Osteoblast (primary cell): Measurements from ENCODE around the gene MMP24OS. TPM values are rescaled to one million over a fixed set of nuclear protein-coding genes. Genes with fewer than 3 reads are reported as not detected.

ENCODE experiments used
- DNase-seq: peaks from one replicate; pipeline ENCODE4 v3.0.0; 2011; ENCODE audit warnings: low spot score, mixed read lengths; ENCODE audit not compliant: insufficient read length; ENCODE audit errors: missing footprints
- H2AFZ ChIP-seq: 2 replicates; pipeline ENCODE4 v1.6.0; 2011; ENCODE audit warnings: mild to moderate bottlenecking, low read length
- H3K27ac ChIP-seq: 2 replicates; pipeline ENCODE4 v1.5.1; 2011; ENCODE audit warnings: mild to moderate bottlenecking, low read depth, low read length, moderate library complexity
- H3K27me3 ChIP-seq: 2 replicates; pipeline ENCODE4 v1.6.0; 2012; ENCODE audit warnings: mild to moderate bottlenecking, control low read depth, inconsistent platforms, low read length, moderate library complexity; ENCODE audit not compliant: insufficient read depth
- H3K36me3 ChIP-seq: 2 replicates; pipeline ENCODE4 v1.5.1; 2011; ENCODE audit warnings: mild to moderate bottlenecking, low read length, control low read depth, moderate library complexity; ENCODE audit not compliant: insufficient read depth
- H3K4me1 ChIP-seq: 2 replicates; pipeline ENCODE4 v1.5.1; 2011; ENCODE audit warnings: mild to moderate bottlenecking, low read length, control low read depth, moderate library complexity; ENCODE audit not compliant: insufficient read depth
- H3K4me2 ChIP-seq: 2 replicates; pipeline ENCODE4 v1.6.0; 2011; ENCODE audit warnings: mild to moderate bottlenecking, low read length; ENCODE audit not compliant: insufficient read depth
- H3K4me3 ChIP-seq: fragments of 200-600 bp; sonication (generic); 3 replicates; pipeline ENCODE4 v1.5.1; 2012; ENCODE audit warnings: mild to moderate bottlenecking, low read length, inconsistent platforms; ENCODE audit not compliant: insufficient read depth
- H3K79me2 ChIP-seq: 2 replicates; pipeline ENCODE4 v1.6.0; 2012; ENCODE audit warnings: mild to moderate bottlenecking, low read length, control low read depth, inconsistent platforms; ENCODE audit not compliant: insufficient read depth
- H3K9me3 ChIP-seq: 2 replicates; pipeline ENCODE4 v1.5.1; 2011; ENCODE audit warnings: low read depth, low read length, control low read depth
- H4K20me1 ChIP-seq: 2 replicates; pipeline ENCODE4 v1.6.0; 2012; ENCODE audit warnings: mild to moderate bottlenecking, low read length, control low read depth; ENCODE audit not compliant: insufficient read depth
- total RNA-seq: library from RNA; depleted of rRNA; stranded (reverse); fragments of >200 nt; gene quantifications from 2 replicates; pipeline ENCODE4 v1.2.3, GENCODE V29; 2012
- TF ChIP-seq, protein P1 (sequence below): IDR thresholded peaks from 2 replicates; pipeline ENCODE4 v1.5.1; 2011; ENCODE audit warnings: mild to moderate bottlenecking, low read depth, low read length, moderate library complexity; ENCODE audit errors: extremely low read depth

The MMP24OS gene
- total RNA-seq, 1 donor: 22.1 TPM

- Histone ChIP-seq H3K4me3 (no peak overlapping the region), H3K79me2 (no peaks in the 10 kb centered on the region), H3K36me3 (no peaks in the 10 kb centered on the region), H3K9me3 (no peaks in the 10 kb centered on the region), H2AFZ (no peak overlapping the region), H3K27ac (no peak overlapping the region), H3K4me2 (no peak overlapping the region), H3K4me1 (no peaks in the 10 kb centered on the region), H4K20me1 (peaks cover 3% of the 10 kb centered on the region), H3K27me3 (no peaks in the 10 kb centered on the region)
- DNase-seq: no peak
- TF ChIP-seq, protein P1, sequence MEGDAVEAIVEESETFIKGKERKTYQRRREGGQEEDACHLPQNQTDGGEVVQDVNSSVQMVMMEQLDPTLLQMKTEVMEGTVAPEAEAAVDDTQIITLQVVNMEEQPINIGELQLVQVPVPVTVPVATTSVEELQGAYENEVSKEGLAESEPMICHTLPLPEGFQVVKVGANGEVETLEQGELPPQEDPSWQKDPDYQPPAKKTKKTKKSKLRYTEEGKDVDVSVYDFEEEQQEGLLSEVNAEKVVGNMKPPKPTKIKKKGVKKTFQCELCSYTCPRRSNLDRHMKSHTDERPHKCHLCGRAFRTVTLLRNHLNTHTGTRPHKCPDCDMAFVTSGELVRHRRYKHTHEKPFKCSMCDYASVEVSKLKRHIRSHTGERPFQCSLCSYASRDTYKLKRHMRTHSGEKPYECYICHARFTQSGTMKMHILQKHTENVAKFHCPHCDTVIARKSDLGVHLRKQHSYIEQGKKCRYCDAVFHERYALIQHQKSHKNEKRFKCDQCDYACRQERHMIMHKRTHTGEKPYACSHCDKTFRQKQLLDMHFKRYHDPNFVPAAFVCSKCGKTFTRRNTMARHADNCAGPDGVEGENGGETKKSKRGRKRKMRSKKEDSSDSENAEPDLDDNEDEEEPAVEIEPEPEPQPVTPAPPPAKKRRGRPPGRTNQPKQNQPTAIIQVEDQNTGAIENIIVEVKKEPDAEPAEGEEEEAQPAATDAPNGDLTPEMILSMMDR: no peak
Measured at GRCh38 chr20:35252037-35252461, 25.9 kb downstream of the MMP24OS start.

DNA sequence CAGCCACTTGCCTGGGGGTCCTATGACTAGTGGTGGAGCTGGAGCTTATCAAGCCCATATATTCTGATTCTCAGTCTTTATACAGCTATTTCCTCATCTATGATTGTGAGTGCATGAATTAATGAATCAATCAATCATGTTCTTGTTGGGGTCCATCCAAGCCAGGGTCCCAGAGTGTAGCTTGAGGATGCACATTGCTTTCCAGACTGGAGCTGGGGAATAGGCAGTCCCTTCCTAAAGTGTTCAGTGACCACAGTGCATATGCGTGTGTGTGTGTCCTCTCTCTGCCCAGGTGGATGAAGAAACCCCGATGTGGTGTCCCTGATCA, 26.3 kb downstream of the MMP24OS start:
- no peaks in the 10 kb centered on the region for H3K36me3 ChIP-seq
- TF ChIP-seq, protein P1: no peak
- no peak for DNase-seq
- no peaks in the 10 kb centered on the region for H3K27me3 ChIP-seq
- H2AFZ ChIP-seq: no peak overlapping the region
- H3K4me1 ChIP-seq: no peaks in the 10 kb centered on the region
- no peaks in the 10 kb centered on the region for H4K20me1 ChIP-seq
- H3K4me3 ChIP-seq: no peak overlapping the region
- no peaks in the 10 kb centered on the region for H3K9me3 ChIP-seq
- H3K79me2 ChIP-seq: no peaks in the 10 kb centered on the region
- no peak overlapping the region for H3K27ac ChIP-seq
- H3K4me2 ChIP-seq: no peak overlapping the region

GRCh38 chr20:35248641-35249475, 29.1 kb downstream of the MMP24OS start:
- no peak overlapping the region for H3K4me3 ChIP-seq
- H3K9me3 ChIP-seq: no peaks in the 10 kb centered on the region
- H3K4me2 ChIP-seq: no peak overlapping the region
- no peaks in the 10 kb centered on the region for H4K20me1 ChIP-seq
- TF ChIP-seq, protein P1: no peak
- no peak overlapping the region for H2AFZ ChIP-seq
- H3K36me3 ChIP-seq: no peaks in the 10 kb centered on the region
- no peaks in the 10 kb centered on the region for H3K79me2 ChIP-seq
- H3K27me3 ChIP-seq: no peaks in the 10 kb centered on the region
- no peak overlapping the region for H3K27ac ChIP-seq
- no peak for DNase-seq
- H3K4me1 ChIP-seq: no peaks in the 10 kb centered on the region

DNA sequence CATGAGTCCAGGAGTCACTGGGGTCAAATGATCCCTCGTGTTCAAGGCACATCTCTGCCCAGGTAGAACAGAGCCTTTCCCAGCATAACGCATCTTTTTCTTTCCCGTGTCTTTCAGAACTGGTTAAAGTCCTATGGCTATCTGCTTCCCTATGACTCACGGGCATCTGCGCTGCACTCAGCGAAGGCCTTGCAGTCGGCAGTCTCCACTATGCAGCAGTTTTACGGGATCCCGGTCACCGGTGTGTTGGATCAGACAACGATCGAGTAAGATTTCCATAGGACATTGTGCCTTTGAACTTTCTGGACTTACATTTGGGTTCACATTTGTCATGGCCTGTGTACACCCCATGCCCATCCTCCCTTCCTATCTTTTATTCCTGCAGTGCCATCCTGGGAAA, 31.2 kb downstream of the MMP24OS start:
- Histone ChIP-seq H3K27me3 (no peaks in the 10 kb centered on the region), H3K27ac (no peak overlapping the region), H3K9me3 (no peaks in the 10 kb centered on the region), H2AFZ (no peak overlapping the region), H4K20me1 (no peaks in the 10 kb centered on the region), H3K79me2 (no peaks in the 10 kb centered on the region), H3K4me2 (no peak overlapping the region), H3K36me3 (no peaks in the 10 kb centered on the region), H3K4me1 (no peaks in the 10 kb centered on the region), H3K4me3 (no peak overlapping the region)
- TF ChIP-seq, protein P1: no peak
- no peak for DNase-seq
